GM21529 (cell line): ENCODE results near the gene OTOG.
A peak's percentile ranks its signal among the peaks of the same experiment; 100 is the strongest.

Experiments
- ATAC-seq: cut with Tn5 transposase; IDR thresholded peaks from one replicate; pipeline ENCODE4 v1.9.1; 2021; ENCODE audit not compliant: unreplicated experiment

OTOG gene

GRCh38 chr11:17581036-17581731, 34.1 kb downstream of the OTOG start:
- ATAC-seq, result no peak

DNA sequence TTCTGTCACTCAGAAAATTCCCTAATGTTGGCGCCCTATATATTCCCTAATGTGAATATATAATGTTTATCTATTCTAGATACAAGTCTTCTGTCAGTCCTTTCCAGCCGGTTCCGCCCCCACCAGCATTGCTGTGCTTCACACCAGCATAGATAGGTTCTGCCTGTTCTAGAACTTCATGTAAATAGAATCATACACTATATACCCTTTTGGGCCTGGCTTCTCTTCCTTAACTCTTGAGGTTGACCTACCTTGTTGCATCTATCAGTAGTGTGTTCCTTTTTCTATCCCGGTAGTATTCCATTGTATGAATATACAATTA, 34.6 kb downstream of the OTOG start:
- no peak for ATAC-seq

- no peak for ATAC-seq
Measured at GRCh38 chr11:17585911-17586695, 39.0 kb downstream of the OTOG start.

GRCh38 chr11:17588166-17588565, 41.1 kb downstream of the OTOG start:
- no peak for ATAC-seq

DNA sequence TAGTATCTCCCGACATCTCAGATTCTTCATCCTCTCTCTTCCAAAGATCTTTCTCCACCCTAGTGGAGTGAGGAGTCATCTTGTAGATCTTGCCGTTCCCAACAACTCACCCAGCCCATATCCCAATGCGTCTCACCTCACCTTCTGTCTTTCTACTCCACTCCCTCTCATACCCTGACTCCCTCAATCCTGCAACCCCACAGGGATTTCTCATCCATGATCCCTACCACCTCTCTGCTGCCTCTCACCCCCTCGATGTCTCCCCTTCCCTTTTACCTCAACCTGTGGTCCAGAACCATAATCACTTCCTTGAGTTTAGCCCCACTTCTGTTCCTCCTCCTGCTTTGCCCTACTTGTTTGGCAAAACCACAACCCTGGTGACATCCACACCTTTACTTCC, 41.7 kb downstream of the OTOG start:
- ATAC-seq, result no peak

- no peak for ATAC-seq
Measured at GRCh38 chr11:17590463-17590862, 43.4 kb downstream of the OTOG start.

- ATAC-seq, result no peak
Measured at GRCh38 chr11:17591293-17591692, 44.2 kb downstream of the OTOG start.

GRCh38 chr11:17593466-17594245, 46.6 kb downstream of the OTOG start:
- ATAC-seq, result no peak

GRCh38 chr11:17594686-17595192, 47.7 kb downstream of the OTOG start:
- ATAC-seq, result no peak

GRCh38 chr11:17595526-17596309, 48.7 kb downstream of the OTOG start:
- no peak for ATAC-seq

DNA sequence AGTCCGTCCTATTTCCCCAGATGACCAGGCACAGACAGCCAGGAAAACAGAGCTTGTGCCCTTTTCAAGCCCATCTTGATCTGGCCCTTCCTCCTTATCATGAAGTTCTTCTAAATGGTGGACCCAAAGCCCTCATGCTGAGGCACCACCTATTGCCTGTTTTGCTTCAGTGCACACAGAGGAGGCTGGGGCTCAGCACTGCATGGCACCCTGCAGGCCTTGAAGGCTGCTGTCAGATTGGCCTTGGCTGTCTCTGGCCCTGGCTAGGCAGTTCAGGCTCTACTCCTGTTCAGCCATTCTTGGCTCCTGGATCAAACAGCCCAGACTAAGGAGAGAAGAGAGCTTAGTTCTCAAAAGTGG, 49.2 kb downstream of the OTOG start:
- no peak for ATAC-seq

- no peak for ATAC-seq
Measured at GRCh38 chr11:17596711-17597110, 49.7 kb downstream of the OTOG start.

DNA sequence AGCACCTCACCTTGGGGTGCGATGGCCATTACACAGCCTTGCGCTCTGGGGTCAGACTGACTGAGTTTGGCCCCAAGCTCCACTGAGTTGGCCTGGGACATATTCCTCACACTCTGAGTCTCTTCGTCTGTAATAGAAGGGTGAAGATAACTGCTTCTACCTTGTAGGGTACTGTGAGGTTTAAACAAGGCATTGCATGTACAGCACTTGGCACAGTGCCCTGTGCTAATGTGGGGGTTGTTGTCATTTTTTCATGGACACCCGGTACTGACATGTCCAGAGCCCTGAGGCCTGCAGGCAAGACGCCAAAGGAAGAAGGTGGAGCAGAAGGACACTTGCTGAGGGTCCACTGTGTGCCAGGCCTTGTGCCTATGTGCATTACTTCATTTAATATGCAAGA, 50.7 kb downstream of the OTOG start:
- ATAC-seq, result no peak

- ATAC-seq, result peak; percentile 93
Measured at GRCh38 chr11:17598700-17599459, 51.8 kb downstream of the OTOG start.

- ATAC-seq, result no peak
Measured at GRCh38 chr11:17599460-17599925, 52.4 kb downstream of the OTOG start.

DNA sequence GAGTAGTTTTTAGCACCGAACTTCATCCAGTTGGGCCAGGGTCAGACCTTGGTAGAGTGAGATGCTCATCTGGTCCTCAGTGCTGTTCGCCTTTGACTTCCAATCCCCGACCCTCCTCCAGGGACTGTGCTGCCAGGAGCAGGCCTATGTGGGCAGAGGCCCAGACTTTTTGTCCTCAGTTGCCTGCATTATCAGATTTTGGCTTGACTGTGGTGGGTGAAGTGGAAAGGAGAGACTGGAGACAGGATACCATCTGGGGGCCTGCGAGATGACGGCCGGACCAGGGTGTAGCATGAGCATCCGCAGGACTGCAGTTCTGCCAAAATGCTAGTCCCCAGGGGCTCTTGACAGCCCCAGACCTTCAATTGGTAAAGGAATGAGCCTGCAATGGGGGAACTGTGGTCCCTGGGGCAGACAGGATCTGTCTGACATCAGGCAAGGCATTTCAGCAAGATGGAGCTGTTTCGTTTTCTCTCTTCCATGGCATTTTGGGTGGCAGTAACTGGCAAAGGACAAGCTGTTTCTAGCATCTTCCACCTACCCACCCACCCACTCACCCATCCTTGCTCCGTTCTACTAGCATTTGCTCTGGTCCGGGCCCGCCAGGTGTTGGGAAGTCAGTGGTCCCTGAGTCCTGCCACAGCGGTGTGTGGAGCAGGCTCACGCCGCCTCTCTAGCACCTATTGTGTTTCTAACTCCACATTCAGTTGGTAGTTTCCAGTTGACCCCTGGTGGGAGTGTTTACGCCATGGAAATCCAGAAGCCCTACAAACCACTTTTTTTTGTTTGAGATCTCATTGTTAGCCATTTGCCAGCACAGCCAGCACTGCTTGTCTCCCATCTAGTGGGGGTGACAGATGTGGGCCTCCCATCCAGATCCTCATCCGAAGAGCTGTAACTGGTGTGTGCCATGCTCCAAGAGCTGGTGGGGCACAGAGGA, 53.5 kb downstream of the OTOG start:
- no peak for ATAC-seq

GRCh38 chr11:17601256-17601671, 54.2 kb downstream of the OTOG start:
- no peak for ATAC-seq

DNA sequence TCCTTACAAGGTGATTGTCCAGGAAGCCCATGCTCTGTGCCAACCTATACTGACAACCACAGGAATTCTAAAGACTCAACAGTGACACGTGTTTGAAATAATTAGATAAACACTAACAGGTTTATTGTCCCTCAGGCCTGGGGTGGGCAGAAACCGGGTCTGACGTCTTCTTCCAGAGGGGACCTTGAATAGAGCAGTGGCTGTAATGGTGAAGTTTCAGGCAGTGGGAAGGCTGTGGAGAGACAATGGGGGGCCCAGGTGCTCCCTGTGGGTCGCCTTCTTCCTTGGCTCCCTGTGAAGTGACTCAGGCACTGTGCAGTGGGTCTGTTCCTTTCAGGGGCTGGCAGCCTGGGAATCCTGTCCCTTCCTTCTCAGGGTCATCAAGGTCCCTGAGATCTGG, 54.6 kb downstream of the OTOG start:
- ATAC-seq, result no peak
